ENCODE results near the gene CCDC200.
"Not testable (repeated sequence)": the region's sequence is repeated elsewhere in the genome, so short reads cannot be mapped to it uniquely, and the experiment has no call there.

DNA sequence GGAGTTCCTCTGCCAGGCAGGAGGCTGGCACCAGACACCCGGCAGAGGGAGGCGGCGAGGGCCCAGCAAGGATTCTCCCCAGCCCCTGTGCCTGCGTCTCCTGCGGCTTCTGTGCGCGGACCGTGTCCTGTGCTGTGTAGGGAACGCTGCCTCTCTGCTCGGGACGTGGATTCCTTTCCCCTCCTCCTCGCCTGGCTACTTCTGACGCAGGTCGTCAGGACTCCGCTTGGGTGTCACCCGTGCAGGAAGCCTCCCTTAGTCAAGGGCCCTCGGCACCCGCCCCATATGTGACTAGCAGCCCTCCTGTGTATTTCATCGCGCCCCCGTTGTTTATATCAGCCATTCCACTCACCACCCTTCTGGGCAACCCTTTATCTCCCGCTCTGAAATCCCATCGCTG lies 18.0 kb upstream of the CCDC200 start:
- TF ChIP-seq, protein P1, sequence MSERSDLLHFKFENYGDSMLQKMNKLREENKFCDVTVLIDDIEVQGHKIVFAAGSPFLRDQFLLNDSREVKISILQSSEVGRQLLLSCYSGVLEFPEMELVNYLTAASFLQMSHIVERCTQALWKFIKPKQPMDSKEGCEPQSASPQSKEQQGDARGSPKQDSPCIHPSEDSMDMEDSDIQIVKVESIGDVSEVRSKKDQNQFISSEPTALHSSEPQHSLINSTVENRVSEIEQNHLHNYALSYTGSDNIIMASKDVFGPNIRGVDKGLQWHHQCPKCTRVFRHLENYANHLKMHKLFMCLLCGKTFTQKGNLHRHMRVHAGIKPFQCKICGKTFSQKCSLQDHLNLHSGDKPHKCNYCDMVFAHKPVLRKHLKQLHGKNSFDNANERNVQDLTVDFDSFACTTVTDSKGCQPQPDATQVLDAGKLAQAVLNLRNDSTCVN (CRISPR knock-in tag; IDR thresholded peaks at IDR 0.05; ENCODE audit: borderline replicate concordance), result not testable (repeated sequence)
- TF ChIP-seq, protein P2, sequence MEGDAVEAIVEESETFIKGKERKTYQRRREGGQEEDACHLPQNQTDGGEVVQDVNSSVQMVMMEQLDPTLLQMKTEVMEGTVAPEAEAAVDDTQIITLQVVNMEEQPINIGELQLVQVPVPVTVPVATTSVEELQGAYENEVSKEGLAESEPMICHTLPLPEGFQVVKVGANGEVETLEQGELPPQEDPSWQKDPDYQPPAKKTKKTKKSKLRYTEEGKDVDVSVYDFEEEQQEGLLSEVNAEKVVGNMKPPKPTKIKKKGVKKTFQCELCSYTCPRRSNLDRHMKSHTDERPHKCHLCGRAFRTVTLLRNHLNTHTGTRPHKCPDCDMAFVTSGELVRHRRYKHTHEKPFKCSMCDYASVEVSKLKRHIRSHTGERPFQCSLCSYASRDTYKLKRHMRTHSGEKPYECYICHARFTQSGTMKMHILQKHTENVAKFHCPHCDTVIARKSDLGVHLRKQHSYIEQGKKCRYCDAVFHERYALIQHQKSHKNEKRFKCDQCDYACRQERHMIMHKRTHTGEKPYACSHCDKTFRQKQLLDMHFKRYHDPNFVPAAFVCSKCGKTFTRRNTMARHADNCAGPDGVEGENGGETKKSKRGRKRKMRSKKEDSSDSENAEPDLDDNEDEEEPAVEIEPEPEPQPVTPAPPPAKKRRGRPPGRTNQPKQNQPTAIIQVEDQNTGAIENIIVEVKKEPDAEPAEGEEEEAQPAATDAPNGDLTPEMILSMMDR (CRISPR knock-in tag; IDR thresholded peaks at IDR 0.05), result not testable (repeated sequence)

All from HepG2 (cell line).